ENCODE measurements around the gene CEACAM21. TPM values are rescaled to one million over a fixed set of nuclear protein-coding genes. Genes with fewer than 3 reads are reported as not detected.
A peak's percentile ranks its signal among the peaks of the same experiment; 100 is the strongest.
"Not testable (repeated sequence)": the region's sequence is repeated elsewhere in the genome, so short reads cannot be mapped to it uniquely, and the experiment has no call there.

The CEACAM21 gene
- total RNA-seq, 1 experiment from 2014 or later, result not detected

DNA sequence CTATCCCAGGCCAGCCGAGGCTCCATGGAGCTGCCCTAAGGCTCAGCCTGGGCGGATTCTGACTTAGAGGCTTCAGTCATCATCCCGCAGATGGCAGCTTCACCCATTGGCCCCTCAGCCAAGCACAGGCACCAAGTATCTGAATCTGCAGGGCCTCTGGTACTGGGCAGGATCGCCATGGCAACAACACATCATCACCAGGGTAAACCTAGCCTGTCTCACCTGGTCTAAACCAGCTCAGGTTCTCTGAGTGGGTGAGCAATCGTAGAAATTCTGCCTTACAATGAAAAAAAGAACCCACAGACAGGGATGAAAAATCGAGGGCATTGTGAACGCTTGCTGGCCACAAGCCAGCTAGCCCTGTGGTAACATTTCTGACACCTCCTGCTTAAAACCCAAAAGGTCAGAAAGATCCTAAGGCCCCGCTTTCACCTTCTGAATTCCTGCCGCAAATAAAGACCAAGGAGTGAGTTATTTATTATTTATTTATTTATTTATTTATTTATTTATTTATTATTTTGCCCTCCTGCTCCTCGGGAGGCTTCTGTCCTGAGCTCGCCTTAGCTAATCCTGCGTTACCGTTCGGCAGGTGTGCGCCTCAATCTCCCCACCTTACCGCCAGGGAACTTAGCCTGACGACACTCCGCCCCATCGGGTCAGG is 12.0 kb upstream of the CEACAM21 start:
- no peak overlapping the region for H3K4me3 ChIP-seq (ENCODE audit: insufficient read depth, low read depth, low read length)
- peaks cover 25% of the 10 kb centered on the region for H3K27me3 ChIP-seq (ENCODE audit: control insufficient read depth, insufficient read depth, low read length)
- no peak for DNase-seq
- no peaks in the 10 kb centered on the region for H3K36me3 ChIP-seq (replicated peaks; ENCODE audit: control insufficient read depth, insufficient read depth, low read length)

DNA sequence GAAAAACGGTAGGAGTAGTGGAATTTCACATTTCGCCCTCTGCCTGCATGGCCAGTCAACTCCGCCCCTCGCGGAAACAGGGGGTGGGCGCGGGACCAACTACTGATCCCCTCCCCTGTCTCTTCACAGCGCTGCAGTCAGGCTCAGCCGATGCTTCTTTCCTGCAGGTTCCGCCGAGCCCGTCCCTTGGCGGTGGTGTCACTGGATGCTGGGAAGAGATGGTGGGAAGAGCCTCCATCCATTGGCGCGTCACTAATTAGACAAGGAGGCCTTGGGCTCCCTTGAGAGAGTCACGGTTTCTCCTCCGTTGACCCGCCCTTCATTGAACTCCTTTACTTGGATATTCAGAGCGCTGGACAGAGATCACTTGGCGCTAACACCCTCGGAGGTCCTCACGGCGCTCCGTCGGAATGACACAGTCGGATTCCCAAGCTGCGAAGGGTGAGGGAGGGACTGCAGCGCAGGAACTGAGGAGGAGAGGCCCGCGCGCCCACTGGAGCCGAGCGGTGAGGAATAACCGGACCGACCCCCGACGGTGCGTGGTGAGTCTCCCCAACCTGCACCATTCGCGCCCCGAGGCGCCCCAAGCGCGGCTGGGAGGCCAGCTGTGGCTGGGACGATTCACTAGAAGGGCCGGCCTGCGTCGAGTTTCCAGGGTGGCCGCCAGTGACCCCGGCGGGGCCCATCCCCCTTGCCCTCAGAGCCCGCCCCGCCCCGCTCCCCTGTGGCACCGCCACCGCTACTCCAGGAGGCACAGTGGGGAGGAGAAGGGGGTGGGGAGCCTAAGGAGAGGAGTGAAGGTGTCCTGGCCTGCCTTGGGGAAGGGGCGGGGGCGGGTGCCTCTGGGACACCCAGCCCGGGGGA is 11.2 kb upstream of the CEACAM21 start:
- Histone ChIP-seq H3K4me3 (ENCODE audit: insufficient read depth, low read depth, low read length) (no peak overlapping the region), H3K36me3 (replicated peaks; ENCODE audit: control insufficient read depth, insufficient read depth, low read length) (no peaks in the 10 kb centered on the region), H3K27me3 (ENCODE audit: control insufficient read depth, insufficient read depth, low read length) (peaks cover 25% of the 10 kb centered on the region)
- DNase-seq, result peak; percentile 78

DNA sequence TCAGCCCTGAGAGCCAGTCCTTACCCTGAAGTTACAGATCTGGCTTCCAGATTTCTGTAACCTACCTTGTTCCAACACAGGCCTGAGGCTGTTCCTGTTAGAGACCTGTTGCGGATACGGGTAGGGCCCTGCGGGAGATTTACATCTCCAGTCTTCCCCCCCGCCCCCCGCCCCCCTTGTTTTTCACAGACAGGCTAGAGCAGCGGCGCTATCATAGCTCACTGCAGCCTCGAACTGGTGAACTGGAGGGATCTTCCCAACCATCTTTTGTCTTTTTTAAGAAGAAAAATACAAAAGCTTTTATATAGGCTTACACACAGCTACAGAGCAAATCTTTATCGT is 10.6 kb upstream of the CEACAM21 start:
- H3K27me3 ChIP-seq (ENCODE audit: control insufficient read depth, insufficient read depth, low read length), result peaks cover 25% of the 10 kb centered on the region
- no peak overlapping the region for H3K4me3 ChIP-seq (ENCODE audit: insufficient read depth, low read depth, low read length)
- H3K36me3 ChIP-seq (replicated peaks; ENCODE audit: control insufficient read depth, insufficient read depth, low read length), result no peaks in the 10 kb centered on the region
- DNase-seq, result no peak

- no peak overlapping the region for H3K4me3 ChIP-seq (ENCODE audit: insufficient read depth, low read depth, low read length)
- no peaks in the 10 kb centered on the region for H3K36me3 ChIP-seq (replicated peaks; ENCODE audit: control insufficient read depth, insufficient read depth, low read length)
- no peak for DNase-seq
- peaks cover 25% of the 10 kb centered on the region for H3K27me3 ChIP-seq (ENCODE audit: control insufficient read depth, insufficient read depth, low read length)
These were observed 10.0 kb upstream of the CEACAM21 start for GRCh38 chr19:41566001-41566400.

DNA sequence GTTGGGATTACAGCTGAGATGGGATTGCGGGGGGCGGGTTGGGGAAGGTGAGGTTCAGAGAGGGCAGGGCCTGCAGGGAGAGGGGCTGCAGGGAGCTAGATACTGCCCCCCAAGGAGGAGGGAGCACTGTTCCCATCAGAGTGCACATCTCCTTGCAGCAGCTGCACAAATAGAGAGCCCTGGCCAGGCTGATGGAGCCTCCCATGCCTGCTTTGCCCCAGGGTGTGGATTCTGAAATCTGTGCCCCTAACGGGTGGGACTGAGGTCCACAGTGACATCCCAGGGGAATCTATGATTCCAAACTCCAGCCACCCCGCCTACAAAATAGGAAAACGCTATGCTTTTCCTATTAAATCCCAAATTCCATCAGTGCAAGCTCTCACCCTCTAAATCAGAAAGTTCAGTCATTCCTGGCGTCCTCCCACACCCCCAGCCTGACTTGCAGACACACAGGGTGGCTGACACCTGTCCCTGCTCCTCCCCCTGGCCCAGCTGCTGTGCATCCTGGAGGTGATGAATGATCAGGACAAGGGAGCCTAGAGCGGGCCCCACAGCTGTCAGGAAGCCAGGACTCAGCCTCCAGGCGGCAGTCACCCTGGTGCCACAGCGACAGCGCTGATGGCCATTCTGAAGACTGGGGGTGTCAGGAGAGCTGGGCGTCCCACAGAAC is 6.3 kb upstream of the CEACAM21 start:
- Histone ChIP-seq H3K4me3 (ENCODE audit: insufficient read depth, low read depth, low read length) (no peak overlapping the region), H3K36me3 (replicated peaks; ENCODE audit: control insufficient read depth, insufficient read depth, low read length) (no peaks in the 10 kb centered on the region), H3K27me3 (ENCODE audit: control insufficient read depth, insufficient read depth, low read length) (peaks cover 13% of the 10 kb centered on the region)
- DNase-seq, result no peak

DNA sequence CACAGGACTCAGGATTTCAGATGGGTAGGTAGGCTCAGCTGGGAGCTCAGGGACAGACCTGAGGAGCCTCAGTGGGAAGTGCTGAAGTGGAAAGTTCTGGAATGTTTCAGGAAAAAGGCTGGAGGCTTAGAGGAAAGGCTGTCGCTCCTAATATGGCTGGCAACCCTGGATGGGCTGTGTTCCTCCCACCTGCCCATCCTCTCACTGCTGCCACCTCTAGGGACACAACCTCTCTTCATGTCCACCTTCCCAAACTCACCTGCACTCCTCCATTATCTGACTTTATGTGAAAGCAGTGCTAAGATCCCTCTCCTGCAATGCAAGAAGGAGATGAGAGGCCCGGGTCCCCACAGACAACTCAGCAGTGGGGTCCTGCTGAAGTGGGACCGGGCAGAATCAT is 5.8 kb upstream of the CEACAM21 start:
- H3K27me3 ChIP-seq (ENCODE audit: control insufficient read depth, insufficient read depth, low read length), result peaks cover 8% of the 10 kb centered on the region; the same call in 1 of the 2 replicates
- DNase-seq, result no peak

GRCh38 chr19:41570639-41571112 is 5.3 kb upstream of the CEACAM21 start:
- Histone ChIP-seq H3K4me3 (ENCODE audit: insufficient read depth, low read depth, low read length) (no peak overlapping the region), H3K36me3 (replicated peaks; ENCODE audit: control insufficient read depth, insufficient read depth, low read length) (no peaks in the 10 kb centered on the region), H3K27me3 (ENCODE audit: control insufficient read depth, insufficient read depth, low read length) (peaks cover 5% of the 10 kb centered on the region; the same call in 1 of the 2 replicates)
- DNase-seq, result peak; percentile 84

More for the DNA sequence above, 5.8 kb upstream of the CEACAM21 start:
- Histone ChIP-seq H3K36me3 (replicated peaks; ENCODE audit: control insufficient read depth, insufficient read depth, low read length) (no peaks in the 10 kb centered on the region), H3K4me3 (ENCODE audit: insufficient read depth, low read depth, low read length) (no peak overlapping the region)

DNA sequence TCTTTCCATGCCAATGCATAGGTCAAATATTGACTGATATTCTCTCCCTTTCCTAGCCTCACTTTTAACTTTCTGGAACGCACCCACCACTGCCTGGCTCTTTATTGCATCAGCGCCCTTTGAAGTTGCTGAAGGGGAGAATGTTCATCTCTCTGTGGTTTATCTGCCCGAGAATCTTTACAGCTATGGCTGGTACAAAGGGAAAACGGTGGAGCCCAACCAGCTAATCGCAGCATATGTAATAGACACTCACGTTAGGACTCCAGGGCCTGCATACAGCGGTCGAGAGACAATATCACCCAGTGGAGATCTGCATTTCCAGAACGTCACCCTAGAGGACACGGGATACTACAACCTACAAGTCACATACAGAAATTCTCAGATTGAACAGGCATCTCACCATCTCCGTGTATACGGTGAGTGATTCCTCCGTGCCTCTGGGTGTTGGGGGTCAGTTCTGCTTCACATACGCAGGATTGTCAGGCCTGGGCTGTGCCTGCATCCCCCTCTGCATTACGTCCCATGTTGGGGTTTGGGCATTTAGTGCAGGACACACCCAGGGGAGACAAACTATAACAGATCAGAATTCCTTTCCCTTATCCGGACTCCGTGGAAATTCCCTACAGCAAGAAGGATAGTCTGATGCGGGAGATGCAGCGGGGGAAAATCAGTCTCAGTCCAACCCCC is 1.3 kb downstream of the CEACAM21 start:
- no peak overlapping the region for H3K4me3 ChIP-seq (ENCODE audit: insufficient read depth, low read depth, low read length)
- H3K36me3 ChIP-seq (replicated peaks; ENCODE audit: control insufficient read depth, insufficient read depth, low read length), result no peaks in the 10 kb centered on the region
- no peak for DNase-seq
- no peaks in the 10 kb centered on the region for H3K27me3 ChIP-seq (ENCODE audit: control insufficient read depth, insufficient read depth, low read length)

GRCh38 chr19:41577833-41578232 is 1.9 kb downstream of the CEACAM21 start:
- Histone ChIP-seq H3K4me3 (ENCODE audit: insufficient read depth, low read depth, low read length) (no peak overlapping the region), H3K36me3 (replicated peaks; ENCODE audit: control insufficient read depth, insufficient read depth, low read length) (no peaks in the 10 kb centered on the region)

DNA sequence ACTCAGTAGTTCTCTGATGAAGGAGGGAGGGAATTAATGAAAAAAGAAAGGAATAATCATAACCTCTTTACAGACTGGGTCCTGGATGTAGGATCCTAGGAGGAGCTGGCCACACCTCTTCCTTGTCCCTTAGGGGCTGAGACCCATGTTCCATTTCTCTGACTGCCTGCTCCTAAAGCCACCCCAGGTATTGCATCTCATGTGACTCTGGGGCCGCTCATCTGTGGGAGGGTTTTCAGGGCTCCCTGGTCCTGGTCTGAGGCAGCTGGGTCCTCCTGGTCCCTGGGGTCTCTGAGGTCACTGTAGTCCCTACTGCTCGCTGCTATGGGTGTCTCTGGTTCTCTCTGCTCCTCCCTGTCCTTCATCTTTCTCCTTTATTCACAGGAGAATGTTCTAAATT is 2.9 kb downstream of the CEACAM21 start:
- no peak for DNase-seq
- Histone ChIP-seq H3K4me3 (ENCODE audit: insufficient read depth, low read depth, low read length) (no peak overlapping the region), H3K36me3 (replicated peaks; ENCODE audit: control insufficient read depth, insufficient read depth, low read length) (no peaks in the 10 kb centered on the region), H3K27me3 (ENCODE audit: control insufficient read depth, insufficient read depth, low read length) (no peaks in the 10 kb centered on the region)

More at GRCh38 chr19:41577833-41578232, 1.9 kb downstream of the CEACAM21 start:
- no peaks in the 10 kb centered on the region for H3K27me3 ChIP-seq (ENCODE audit: control insufficient read depth, insufficient read depth, low read length)
- DNase-seq, result no peak

GRCh38 chr19:41581068-41581467 is 5.1 kb downstream of the CEACAM21 start:
- not testable (repeated sequence) for DNase-seq; H3K27me3 ChIP-seq (ENCODE audit: control insufficient read depth, insufficient read depth, low read length); H3K36me3 ChIP-seq (replicated peaks; ENCODE audit: control insufficient read depth, insufficient read depth, low read length); H3K4me3 ChIP-seq (ENCODE audit: insufficient read depth, low read depth, low read length)

GRCh38 chr19:41582577-41583182 is 6.7 kb downstream of the CEACAM21 start:
- not testable (repeated sequence) for H3K4me3 ChIP-seq (ENCODE audit: insufficient read depth, low read depth, low read length); H3K27me3 ChIP-seq (ENCODE audit: control insufficient read depth, insufficient read depth, low read length); DNase-seq; H3K36me3 ChIP-seq (replicated peaks; ENCODE audit: control insufficient read depth, insufficient read depth, low read length)

DNA sequence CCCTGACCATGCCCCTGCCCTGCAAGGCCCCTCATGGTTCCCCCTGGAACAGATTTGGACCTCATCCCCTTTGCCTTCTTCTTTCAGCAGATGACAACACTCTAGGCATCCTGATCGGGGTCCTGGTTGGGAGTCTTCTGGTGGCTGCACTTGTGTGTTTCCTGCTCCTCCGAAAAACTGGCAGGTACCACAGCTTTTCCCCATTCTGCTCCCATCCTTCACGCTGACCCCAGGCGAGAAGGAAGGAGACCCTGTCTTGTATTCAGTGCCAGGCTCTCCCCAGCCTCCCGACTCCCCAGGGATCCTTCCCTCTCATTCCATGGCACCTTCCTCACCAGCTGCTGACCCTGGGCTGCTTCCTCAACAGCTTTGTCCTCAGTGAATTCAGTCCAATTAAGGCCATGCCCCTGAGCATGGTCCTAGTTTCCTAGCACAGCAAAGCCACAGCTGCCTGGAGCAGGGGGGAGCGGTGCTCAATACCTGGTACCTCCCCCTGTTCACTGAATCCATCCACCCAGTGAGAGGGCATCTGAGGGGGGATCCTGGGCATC is 8.4 kb downstream of the CEACAM21 start:
- H3K4me3 ChIP-seq (ENCODE audit: insufficient read depth, low read depth, low read length), result no peak overlapping the region
- no peaks in the 10 kb centered on the region for H3K36me3 ChIP-seq (replicated peaks; ENCODE audit: control insufficient read depth, insufficient read depth, low read length)
- no peaks in the 10 kb centered on the region for H3K27me3 ChIP-seq (ENCODE audit: control insufficient read depth, insufficient read depth, low read length)
- DNase-seq, result no peak

GRCh38 chr19:41584931-41585330 is 9.0 kb downstream of the CEACAM21 start:
- no peak overlapping the region for H3K4me3 ChIP-seq (ENCODE audit: insufficient read depth, low read depth, low read length)
- H3K27me3 ChIP-seq (ENCODE audit: control insufficient read depth, insufficient read depth, low read length), result no peaks in the 10 kb centered on the region
- H3K36me3 ChIP-seq (replicated peaks; ENCODE audit: control insufficient read depth, insufficient read depth, low read length), result no peaks in the 10 kb centered on the region
- DNase-seq, result no peak
